Stomach smooth muscle (tissue), 2 donors: ENCODE measurements around the gene CACNA1A.
"Not testable (repeated sequence)": the region's sequence is repeated elsewhere in the genome, so short reads cannot be mapped to it uniquely, and the experiment has no call there.

Experiments
- H3K27ac ChIP-seq: one replicate; pipeline ENCODE4 v1.7.0; 2013; ENCODE audit warnings: mild to moderate bottlenecking, low read length, inconsistent platforms
- H3K27me3 ChIP-seq, 2 donors: one replicate each; pipeline ENCODE4 v1.7.0; 2013; ENCODE audit warnings: low read length in 2 of 2; ENCODE audit not compliant: insufficient read depth in 2 of 2, control insufficient read depth in 1 of 2
- H3K36me3 ChIP-seq, 2 donors: one replicate each; pipeline ENCODE4 v1.7.0; 2013; ENCODE audit warnings: low read length in 2 of 2; ENCODE audit not compliant: control insufficient read depth in 2 of 2, insufficient read depth in 2 of 2
- H3K4me1 ChIP-seq: one replicate; pipeline ENCODE4 v1.7.0; 2013; ENCODE audit warnings: low read length; ENCODE audit not compliant: control insufficient read depth, insufficient read depth
- H3K4me3 ChIP-seq, 2 donors: one replicate each; pipeline ENCODE4 v1.7.0; 2013; ENCODE audit warnings: low read length in 2 of 2
- H3K9ac ChIP-seq, 2 donors: one replicate each; pipeline ENCODE4 v1.7.0; 2013; ENCODE audit warnings: low read length in 2 of 2, mild to moderate bottlenecking in 1 of 2
- H3K9me3 ChIP-seq, 2 donors: one replicate each; pipeline ENCODE4 v1.7.0; 2013; ENCODE audit warnings: low read length in 2 of 2; ENCODE audit not compliant: control insufficient read depth in 2 of 2
- donor health status: healthy.
- donor health status: Pancreatic carcinoma.

Gene CACNA1A

DNA sequence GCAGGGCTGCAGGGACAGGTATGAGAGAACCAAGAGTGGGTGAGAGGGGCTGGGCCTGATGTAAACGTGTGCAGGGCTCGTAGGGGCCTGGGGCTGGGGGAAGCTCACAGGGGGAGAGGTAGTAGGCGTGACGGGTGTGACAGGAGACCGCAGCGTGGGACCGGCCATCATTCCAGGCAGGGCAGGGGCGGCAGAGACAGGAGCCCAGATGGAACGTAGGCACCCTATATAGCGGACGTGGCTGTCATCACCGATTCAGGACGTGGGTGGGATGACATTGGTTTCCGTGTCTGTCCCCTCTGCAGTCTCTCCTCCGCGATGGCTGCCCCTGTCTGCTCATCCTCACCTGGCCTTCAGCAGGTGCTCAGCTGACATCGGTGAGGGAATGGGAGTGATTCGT, 307.6 kb downstream of the CACNA1A start:
- H3K9me3 ChIP-seq = no peaks in the 10 kb centered on the region
- H3K9ac ChIP-seq = no peak overlapping the region
- H3K27ac ChIP-seq = no peak overlapping the region
- no peaks in the 10 kb centered on the region for H3K36me3 ChIP-seq
- H3K27me3 ChIP-seq = no peaks in the 10 kb centered on the region
- H3K4me3 ChIP-seq = no peak overlapping the region
- no peaks in the 10 kb centered on the region for H3K4me1 ChIP-seq

DNA sequence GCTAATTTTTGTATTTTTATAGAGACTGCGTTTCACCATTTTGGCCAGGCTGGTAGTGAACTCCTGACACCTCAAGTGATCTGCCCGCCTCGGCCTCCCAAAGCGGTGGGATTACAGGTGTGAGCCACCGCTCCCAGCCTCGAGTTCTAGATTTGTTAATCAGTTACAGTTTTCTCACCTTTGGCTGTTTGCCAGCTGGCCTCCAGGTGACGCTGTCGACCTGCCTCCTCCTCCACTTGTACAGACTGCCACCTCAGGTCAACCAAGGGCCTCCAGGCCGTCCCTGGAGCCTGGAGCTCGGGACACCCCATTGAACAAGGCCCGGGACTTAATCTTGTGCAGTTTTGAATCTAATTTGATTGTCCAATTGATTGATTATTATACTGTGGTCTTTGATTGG, 310.6 kb downstream of the CACNA1A start:
- no peaks in the 10 kb centered on the region for H3K27me3 ChIP-seq
- H3K36me3 ChIP-seq = no peaks in the 10 kb centered on the region
- no peaks in the 10 kb centered on the region for H3K4me1 ChIP-seq
- H3K9ac ChIP-seq = no peak overlapping the region
- no peak overlapping the region for H3K27ac ChIP-seq
- no peak overlapping the region for H3K4me3 ChIP-seq
- no peaks in the 10 kb centered on the region for H3K9me3 ChIP-seq

DNA sequence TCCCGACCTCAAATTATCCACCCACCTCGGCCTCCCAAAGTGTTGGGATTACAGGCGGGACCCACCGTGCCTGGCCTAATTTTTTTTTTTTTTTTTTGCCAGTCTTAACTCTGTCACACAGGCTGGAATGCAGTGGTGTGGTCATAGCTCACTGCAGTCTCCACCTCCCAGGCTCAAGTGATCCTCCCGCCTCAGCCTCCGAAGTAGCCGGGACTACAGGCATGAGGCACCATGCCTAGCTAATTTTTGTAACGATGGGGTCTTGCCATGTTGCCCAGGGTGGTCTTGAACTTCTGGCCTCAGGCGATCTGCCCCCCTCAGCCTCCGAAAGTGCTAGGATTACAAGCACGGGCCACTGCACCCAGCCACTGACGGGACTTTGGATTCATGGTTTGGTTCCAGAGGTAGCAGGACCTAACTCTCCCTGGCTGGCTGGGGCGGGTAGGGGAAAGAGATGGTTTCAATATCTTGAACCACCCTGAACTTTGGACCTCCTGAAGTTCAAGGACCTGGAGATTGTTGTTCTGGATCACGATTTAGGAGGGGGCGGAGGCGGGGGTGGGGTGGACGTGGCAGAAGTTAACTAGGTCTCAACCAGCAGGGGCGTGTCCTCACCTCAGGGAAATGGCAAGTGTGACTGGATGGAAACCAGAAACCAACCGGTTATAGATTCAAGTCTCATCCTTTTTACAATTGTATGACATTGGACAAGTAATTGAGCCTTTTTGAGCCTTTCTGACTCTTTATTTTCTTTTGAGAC, 315.3 kb downstream of the CACNA1A start:
- Histone ChIP-seq H3K27ac (no peak overlapping the region), H3K36me3 (no peaks in the 10 kb centered on the region), H3K4me3 (no peak overlapping the region), H3K9me3 (no peaks in the 10 kb centered on the region), H3K4me1 (no peaks in the 10 kb centered on the region), H3K27me3 (no peaks in the 10 kb centered on the region), H3K9ac (no peak overlapping the region)

DNA sequence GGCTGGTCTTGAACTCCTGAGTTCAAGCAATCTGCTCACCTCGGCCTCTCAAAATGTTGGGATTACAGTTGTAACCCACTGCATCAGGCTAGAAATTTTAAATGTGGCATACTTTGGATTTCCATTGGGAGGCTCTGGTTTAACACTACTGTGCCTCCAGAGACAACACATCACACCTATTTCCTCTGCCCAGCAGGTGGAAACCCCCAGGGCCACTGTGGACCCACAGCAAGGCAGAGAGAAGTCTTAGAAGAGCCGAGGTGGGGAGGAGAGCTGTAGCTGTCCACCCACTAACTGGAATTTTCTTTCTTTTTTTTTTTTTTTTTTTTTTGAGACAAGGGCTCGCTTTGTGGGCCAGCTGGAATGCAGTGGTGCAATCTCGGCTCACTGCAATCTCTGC, 316.7 kb downstream of the CACNA1A start:
- H3K36me3 ChIP-seq = no peaks in the 10 kb centered on the region
- no peak overlapping the region for H3K27ac ChIP-seq
- no peaks in the 10 kb centered on the region for H3K27me3 ChIP-seq
- no peak overlapping the region for H3K4me3 ChIP-seq
- H3K4me1 ChIP-seq = no peaks in the 10 kb centered on the region
- no peaks in the 10 kb centered on the region for H3K9me3 ChIP-seq
- no peak overlapping the region for H3K9ac ChIP-seq

DNA sequence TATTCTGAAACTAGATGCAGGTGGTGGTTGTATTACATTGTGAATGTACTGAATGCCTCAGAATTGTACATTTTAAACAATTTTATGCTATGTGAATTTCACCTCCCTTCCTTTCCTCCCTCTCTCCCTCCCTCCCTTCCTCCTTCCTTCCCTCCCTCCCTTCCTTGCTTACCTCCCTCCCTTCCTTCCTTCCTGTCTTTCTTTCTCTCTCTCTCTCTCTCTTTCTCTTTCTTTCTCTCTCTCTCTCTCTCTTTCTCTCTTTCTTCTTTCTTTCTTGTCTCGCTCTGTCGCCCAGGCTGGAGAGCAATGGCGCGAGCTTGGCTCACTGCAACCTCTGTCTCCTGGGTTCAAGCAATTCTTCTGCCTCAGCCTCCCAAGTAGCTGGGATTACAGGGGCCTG, 318.9 kb downstream of the CACNA1A start:
- H3K9me3 ChIP-seq = no peaks in the 10 kb centered on the region
- H3K9ac ChIP-seq = no peak overlapping the region
- no peaks in the 10 kb centered on the region for H3K36me3 ChIP-seq
- no peak overlapping the region for H3K4me3 ChIP-seq
- H3K4me1 ChIP-seq = no peaks in the 10 kb centered on the region
- no peak overlapping the region for H3K27ac ChIP-seq
- no peaks in the 10 kb centered on the region for H3K27me3 ChIP-seq

DNA sequence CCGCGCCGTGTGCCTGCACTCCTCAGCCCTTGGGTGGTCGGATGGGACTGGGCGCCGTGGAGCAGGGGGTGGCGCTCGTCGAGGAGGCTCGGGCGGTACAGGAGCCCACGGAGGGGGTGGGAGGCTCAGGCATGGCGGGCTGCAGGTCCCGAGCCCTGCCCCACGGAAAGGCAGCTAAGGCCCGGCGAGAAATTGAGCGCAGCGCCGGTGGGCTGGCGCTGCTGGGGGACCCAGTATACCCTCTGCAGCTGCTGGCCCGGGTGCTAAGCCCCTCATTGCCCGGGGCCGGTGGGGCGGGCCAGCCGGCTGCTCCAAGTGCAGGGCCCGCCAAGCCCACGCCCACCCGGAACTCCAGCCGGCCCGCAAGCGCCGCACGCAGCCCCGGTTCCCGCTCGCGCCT, 319.6 kb downstream of the CACNA1A start:
- H3K27ac ChIP-seq, H3K4me3 ChIP-seq, H3K36me3 ChIP-seq, H3K4me1 ChIP-seq, H3K9me3 ChIP-seq, H3K27me3 ChIP-seq, H3K9ac ChIP-seq: not testable (repeated sequence)

DNA sequence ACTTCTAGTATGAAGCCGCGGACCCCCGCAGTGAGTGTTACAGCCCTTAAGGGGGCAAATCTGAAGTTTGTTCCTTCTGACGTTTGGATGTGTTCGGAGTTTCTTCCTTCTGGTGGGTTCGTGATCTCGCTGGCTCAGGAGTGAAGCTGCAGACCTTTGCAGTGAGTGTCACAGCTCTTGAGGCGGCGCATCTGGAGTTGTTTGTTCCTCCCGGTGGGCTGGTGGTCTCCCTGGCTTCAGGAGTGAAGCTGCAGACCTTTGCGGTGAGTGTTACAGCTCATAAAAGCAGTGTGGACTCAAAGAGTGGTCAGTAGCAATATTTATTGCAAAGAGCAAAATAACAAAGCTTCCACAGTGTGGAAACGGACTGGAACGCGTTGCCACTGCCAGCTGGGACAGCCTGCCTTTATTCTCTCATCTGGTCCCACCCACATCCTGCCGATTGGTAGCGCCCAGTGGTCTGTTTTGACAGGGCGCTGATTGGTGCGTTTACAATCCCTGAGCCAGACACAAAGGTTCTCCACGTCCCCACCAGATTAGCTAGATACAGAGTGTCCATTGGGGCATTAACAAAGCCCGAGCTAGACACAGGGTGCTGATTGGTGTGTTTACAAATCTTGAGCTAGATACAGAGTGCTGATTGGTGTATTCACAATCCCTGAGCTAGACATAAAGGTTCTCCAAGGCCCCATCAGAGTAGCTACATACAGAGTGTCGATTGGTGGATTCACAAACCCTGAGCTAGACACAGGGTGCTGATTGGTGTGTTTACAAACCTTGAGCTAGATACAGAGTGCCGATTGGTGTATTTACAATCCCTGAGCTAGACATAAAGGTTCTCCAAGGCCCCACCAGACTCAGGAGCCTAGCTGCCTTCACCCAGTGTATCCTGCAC, 320.3 kb downstream of the CACNA1A start:
- not testable (repeated sequence) for H3K4me3 ChIP-seq, H3K27me3 ChIP-seq, H3K9ac ChIP-seq, H3K9me3 ChIP-seq, H3K4me1 ChIP-seq, H3K36me3 ChIP-seq, H3K27ac ChIP-seq

DNA sequence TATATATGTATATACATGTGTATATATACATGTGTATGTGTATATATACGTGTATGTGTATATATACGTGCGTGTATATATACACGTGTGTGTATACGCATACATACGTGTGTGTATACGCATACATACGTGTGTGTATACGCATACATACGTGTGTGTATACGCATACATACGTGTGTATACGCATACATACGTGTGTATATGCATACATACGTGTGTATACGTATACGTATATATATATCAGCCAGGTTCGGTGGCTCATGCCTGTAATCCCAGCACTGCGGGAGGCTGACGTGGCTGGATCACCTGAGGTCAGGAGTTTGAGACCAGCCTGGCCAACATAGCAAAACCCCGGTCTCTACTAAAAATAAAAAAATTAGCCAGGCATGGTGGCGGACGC, 321.4 kb downstream of the CACNA1A start:
- H3K9me3 ChIP-seq, H3K27me3 ChIP-seq, H3K4me3 ChIP-seq, H3K27ac ChIP-seq, H3K9ac ChIP-seq, H3K4me1 ChIP-seq, H3K36me3 ChIP-seq: not testable (repeated sequence)

DNA sequence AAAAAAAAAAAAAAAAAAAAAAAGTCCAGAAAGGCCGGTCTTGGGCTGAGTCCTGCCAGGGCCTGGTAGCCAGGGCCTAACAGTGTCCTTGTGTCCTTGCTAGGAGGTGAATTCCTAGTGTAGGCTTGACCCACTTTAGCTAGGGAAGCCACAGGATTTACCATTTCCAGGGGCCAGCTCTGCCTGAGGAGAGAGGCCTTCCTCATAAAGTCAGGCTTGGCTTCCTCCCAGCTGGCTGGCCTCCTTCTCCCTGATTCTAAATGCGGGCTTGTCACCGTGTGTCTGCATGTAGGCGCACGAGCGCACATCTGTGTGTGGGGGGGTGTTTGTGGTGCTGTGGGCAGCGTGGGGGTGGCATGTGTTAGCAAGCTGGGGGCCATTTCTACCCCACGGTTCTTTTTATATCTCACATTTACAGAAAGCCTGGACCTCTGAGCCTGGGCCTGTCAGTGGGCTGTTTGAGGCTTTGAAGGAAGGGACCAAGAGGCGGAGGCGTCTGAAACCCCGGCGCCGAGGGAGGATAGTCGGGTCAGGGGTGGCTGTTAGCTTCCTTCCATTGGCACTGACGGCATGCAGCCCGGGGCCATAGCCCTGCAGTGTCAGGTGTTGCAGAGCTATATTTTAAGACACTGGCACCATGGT, 324.4 kb downstream of the CACNA1A start:
- Histone ChIP-seq H3K9ac (peak overlapping the region in 1 of 2 donors; percentile 64), H3K4me1 (peaks cover 9% of the 10 kb centered on the region), H3K36me3 (no peaks in the 10 kb centered on the region), H3K4me3 (no peak overlapping the region), H3K9me3 (no peaks in the 10 kb centered on the region), H3K27ac (no peak overlapping the region), H3K27me3 (no peaks in the 10 kb centered on the region)

DNA sequence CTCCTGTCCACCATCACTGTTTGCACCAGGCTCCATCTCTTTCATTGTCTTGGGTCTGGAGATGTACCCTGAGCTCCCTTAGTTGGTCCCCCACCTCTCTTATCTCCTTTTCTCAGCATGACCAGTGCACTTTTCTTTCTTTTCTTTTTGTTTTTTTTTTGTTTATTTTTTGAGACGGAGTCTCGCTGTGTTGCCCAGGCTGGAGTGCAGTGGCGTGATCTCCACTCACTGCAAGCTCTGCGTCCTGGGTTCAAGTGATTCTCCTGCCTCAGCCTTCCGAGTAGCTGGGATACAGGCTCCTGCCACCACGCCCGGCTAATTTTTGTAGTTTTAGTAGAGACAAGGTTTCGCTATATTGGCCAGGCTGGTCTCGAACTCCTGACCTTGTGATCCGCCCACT, 328.0 kb downstream of the CACNA1A start:
- H3K4me3 ChIP-seq, H3K27me3 ChIP-seq, H3K9me3 ChIP-seq, H3K9ac ChIP-seq, H3K36me3 ChIP-seq, H3K4me1 ChIP-seq, H3K27ac ChIP-seq: not testable (repeated sequence)

DNA sequence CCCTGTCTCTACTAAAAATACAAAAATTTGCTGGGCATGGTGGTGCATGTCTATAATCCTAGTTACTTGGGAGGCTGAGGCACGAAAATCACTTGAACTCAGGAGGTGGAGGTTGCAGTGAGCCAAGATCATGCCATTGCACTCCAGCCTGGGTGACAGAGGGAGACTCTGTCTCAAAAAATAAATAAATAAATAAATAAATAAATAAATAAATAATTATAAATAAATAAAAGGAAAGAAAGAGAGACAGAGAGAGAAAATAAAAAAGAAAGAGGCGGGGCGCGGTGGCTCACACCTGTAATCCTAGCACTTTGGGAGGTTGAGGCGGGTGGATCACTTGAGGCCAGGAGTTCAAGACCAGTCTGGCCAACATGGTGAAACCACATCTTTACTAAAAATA, 328.7 kb downstream of the CACNA1A start:
- not testable (repeated sequence) for H3K4me1 ChIP-seq, H3K27me3 ChIP-seq, H3K27ac ChIP-seq, H3K9me3 ChIP-seq, H3K9ac ChIP-seq, H3K4me3 ChIP-seq, H3K36me3 ChIP-seq
